Measurements from ENCODE around the gene LRRFIP1.

Gene LRRFIP1

GRCh38 chr2:237701033-237701858, 73.9 kb downstream of the LRRFIP1 start:
- no peak for DNase-seq (ENCODE audit: low read depth in 1 of 2, low spot score in 1 of 2)
- H3K4me3 ChIP-seq (replicated peaks; ENCODE audit: insufficient read depth, low read length): no peak overlapping the region
- H3K27ac ChIP-seq (replicated peaks): peak overlapping the region; percentile 77
- TF ChIP-seq GABPA (IDR thresholded peaks at IDR 0.05; ENCODE audit: low read depth): no peak
- H3K27me3 ChIP-seq (ENCODE audit: insufficient read depth, poor library complexity, severe bottlenecking): no peaks in the 10 kb centered on the region

- no peak for TF ChIP-seq GABPA (IDR thresholded peaks at IDR 0.05; ENCODE audit: low read depth)
- TF ChIP-seq, protein P1, sequence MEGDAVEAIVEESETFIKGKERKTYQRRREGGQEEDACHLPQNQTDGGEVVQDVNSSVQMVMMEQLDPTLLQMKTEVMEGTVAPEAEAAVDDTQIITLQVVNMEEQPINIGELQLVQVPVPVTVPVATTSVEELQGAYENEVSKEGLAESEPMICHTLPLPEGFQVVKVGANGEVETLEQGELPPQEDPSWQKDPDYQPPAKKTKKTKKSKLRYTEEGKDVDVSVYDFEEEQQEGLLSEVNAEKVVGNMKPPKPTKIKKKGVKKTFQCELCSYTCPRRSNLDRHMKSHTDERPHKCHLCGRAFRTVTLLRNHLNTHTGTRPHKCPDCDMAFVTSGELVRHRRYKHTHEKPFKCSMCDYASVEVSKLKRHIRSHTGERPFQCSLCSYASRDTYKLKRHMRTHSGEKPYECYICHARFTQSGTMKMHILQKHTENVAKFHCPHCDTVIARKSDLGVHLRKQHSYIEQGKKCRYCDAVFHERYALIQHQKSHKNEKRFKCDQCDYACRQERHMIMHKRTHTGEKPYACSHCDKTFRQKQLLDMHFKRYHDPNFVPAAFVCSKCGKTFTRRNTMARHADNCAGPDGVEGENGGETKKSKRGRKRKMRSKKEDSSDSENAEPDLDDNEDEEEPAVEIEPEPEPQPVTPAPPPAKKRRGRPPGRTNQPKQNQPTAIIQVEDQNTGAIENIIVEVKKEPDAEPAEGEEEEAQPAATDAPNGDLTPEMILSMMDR (IDR thresholded peaks at IDR 0.05; ENCODE audit: insufficient read depth, low read length): no peak
- TF ChIP-seq, protein P2, sequence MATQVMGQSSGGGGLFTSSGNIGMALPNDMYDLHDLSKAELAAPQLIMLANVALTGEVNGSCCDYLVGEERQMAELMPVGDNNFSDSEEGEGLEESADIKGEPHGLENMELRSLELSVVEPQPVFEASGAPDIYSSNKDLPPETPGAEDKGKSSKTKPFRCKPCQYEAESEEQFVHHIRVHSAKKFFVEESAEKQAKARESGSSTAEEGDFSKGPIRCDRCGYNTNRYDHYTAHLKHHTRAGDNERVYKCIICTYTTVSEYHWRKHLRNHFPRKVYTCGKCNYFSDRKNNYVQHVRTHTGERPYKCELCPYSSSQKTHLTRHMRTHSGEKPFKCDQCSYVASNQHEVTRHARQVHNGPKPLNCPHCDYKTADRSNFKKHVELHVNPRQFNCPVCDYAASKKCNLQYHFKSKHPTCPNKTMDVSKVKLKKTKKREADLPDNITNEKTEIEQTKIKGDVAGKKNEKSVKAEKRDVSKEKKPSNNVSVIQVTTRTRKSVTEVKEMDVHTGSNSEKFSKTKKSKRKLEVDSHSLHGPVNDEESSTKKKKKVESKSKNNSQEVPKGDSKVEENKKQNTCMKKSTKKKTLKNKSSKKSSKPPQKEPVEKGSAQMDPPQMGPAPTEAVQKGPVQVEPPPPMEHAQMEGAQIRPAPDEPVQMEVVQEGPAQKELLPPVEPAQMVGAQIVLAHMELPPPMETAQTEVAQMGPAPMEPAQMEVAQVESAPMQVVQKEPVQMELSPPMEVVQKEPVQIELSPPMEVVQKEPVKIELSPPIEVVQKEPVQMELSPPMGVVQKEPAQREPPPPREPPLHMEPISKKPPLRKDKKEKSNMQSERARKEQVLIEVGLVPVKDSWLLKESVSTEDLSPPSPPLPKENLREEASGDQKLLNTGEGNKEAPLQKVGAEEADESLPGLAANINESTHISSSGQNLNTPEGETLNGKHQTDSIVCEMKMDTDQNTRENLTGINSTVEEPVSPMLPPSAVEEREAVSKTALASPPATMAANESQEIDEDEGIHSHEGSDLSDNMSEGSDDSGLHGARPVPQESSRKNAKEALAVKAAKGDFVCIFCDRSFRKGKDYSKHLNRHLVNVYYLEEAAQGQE (IDR thresholded peaks at IDR 0.05; ENCODE audit: insufficient replicate concordance, low read depth): no peak
- no peak for TF ChIP-seq SPI1 (IDR thresholded peaks at IDR 0.05; ENCODE audit: borderline replicate concordance, low read depth)
- no peak for TF ChIP-seq POLR2AphosphoS5 (IDR thresholded peaks at IDR 0.05; ENCODE audit: low read depth)
- no peak for DNase-seq (ENCODE audit: low read depth in 1 of 2, low spot score in 1 of 2)
- Histone ChIP-seq H3K4me3 (replicated peaks; ENCODE audit: insufficient read depth, low read length) (no peak overlapping the region), H3K27me3 (ENCODE audit: insufficient read depth, poor library complexity, severe bottlenecking) (no peaks in the 10 kb centered on the region), H3K27ac (replicated peaks) (peak overlapping the region; percentile 77)
Observed at GRCh38 chr2:237701859-237702390, 74.5 kb downstream of the LRRFIP1 start.

DNA sequence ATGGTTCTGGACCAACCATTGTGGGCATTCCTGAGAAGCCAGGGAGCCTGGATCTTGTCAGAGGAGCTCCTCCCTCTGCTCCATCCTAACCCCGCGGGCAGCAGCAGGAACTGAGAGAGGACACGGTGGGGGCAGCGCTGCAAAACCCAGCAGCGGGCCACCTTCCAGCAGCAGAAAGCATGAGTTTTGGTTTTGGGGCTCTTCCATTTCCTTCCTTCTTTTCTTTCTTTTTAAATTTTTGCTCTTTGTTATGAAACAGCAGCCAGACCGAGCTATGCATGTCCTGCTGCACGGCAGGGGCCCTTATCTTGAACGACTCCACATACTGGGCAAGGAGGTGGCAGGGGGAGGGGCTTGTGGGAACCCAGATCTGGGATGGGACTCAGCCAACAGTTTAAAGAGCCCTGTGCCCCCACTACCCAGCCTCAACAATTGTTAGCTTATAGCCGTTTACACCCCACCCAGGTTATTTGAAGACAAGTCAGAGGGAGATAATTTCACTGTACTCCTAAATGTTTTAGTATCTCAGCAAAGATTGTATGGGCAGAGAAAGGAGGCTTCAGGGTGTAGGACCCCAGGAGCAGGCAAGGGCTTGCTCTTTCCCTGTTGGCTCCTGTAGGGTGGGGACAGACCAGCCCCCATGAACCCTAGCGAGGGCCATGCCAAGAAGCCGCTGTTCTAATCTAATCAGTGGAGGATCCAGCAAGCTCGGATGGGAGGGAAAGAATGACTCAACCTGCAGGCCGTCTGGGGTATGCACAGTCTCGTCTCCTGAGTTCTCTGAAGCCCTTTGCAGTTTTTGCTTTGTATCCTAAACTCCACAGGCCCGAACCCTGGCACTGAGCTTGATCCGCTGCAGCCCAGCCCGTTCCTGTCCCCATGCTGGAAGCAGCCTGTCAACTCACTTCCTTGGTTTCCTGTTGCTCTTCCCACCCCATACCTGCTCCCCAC, 75.3 kb downstream of the LRRFIP1 start:
- Histone ChIP-seq H3K27me3 (ENCODE audit: insufficient read depth, poor library complexity, severe bottlenecking) (no peaks in the 10 kb centered on the region), H3K27ac (replicated peaks) (peak overlapping the region; percentile 77), H3K4me3 (replicated peaks; ENCODE audit: insufficient read depth, low read length) (peak overlapping the region; percentile 17; the same call in 1 of the 2 replicates)
- DNase-seq (ENCODE audit: low read depth in 1 of 2, low spot score in 1 of 2): peak in 1 of 2 experiments; percentile 89
- TF ChIP-seq POLR2AphosphoS5 (IDR thresholded peaks at IDR 0.05; ENCODE audit: low read depth): no peak
- TF ChIP-seq GABPA (IDR thresholded peaks at IDR 0.05; ENCODE audit: low read depth): no peak
- TF ChIP-seq, protein P2 (IDR thresholded peaks at IDR 0.05; ENCODE audit: insufficient replicate concordance, low read depth): no peak
- TF ChIP-seq SPI1 (IDR thresholded peaks at IDR 0.05; ENCODE audit: borderline replicate concordance, low read depth): peak; percentile 28; the same call in 1 of the 2 replicates

DNA sequence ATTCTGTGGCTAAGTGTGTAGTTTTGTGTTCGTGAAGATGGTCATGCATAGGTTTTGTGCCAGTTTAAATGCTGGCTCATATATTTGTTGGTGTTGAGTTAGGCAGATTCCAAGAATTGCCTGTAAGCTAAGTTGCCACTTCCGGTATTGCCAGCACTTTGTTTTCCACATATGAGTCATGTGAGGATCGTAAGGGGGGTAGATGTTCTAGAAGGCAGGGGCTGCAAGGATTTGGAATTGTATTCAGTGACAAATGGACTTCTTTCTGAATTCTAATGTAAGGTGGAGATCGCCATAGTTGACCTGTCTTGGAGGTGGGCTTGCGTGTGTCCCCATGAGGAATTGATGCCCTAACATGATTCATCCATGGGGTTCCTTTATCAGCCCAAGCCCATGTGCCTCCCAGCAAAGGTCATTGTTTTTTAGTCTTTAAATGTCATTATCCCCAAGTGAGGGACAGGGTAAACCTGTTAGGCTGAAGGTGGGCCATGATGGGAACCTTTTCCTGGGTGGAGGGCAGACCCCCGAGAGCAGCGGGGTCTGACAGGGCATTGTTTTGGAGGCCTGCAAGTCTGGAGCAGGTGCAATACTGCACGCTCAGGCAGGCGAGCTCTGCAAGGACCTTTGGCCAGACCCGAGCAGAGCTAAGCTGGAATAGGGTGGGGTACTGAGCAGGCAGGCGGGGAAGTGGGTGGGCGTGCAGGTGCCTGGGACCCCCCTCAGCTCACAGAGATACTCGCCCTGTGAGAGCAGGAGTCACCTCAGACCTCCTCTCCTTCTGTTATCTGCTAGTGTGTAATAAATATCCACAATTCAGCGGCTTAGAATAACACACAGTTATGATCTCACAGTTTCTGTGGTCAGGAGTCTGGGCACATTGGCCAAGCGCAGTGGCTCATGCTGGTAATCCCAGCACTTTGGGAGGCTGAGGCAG, 77.4 kb downstream of the LRRFIP1 start:
- Histone ChIP-seq H3K27ac (replicated peaks) (peak overlapping the region; percentile 77; the same call in 1 of the 2 replicates), H3K27me3 (ENCODE audit: insufficient read depth, poor library complexity, severe bottlenecking) (no peaks in the 10 kb centered on the region), H3K4me3 (replicated peaks; ENCODE audit: insufficient read depth, low read length) (no peak overlapping the region)
- DNase-seq (ENCODE audit: low read depth in 1 of 2, low spot score in 1 of 2): no peak
- TF ChIP-seq GABPA (IDR thresholded peaks at IDR 0.05; ENCODE audit: low read depth): no peak
- no peak for TF ChIP-seq SPI1 (IDR thresholded peaks at IDR 0.05; ENCODE audit: borderline replicate concordance, low read depth)
- TF ChIP-seq POLR2AphosphoS5 (IDR thresholded peaks at IDR 0.05; ENCODE audit: low read depth): no peak
- TF ChIP-seq, protein P1 (IDR thresholded peaks at IDR 0.05; ENCODE audit: insufficient read depth, low read length): no peak
- TF ChIP-seq, protein P2 (IDR thresholded peaks at IDR 0.05; ENCODE audit: insufficient replicate concordance, low read depth): no peak
